GM12873 (cell line): ENCODE data around the gene SET.

Experiments used
- TF ChIP-seq, protein P1 (sequence below): IDR thresholded peaks from 2 replicates; pipeline ENCODE4 v1.5.1; 2012; ENCODE audit warnings: low read depth, mild to moderate bottlenecking, moderate library complexity, low read length, control low read depth; ENCODE audit not compliant: insufficient read depth; ENCODE audit errors: missing control alignments

SET gene

DNA sequence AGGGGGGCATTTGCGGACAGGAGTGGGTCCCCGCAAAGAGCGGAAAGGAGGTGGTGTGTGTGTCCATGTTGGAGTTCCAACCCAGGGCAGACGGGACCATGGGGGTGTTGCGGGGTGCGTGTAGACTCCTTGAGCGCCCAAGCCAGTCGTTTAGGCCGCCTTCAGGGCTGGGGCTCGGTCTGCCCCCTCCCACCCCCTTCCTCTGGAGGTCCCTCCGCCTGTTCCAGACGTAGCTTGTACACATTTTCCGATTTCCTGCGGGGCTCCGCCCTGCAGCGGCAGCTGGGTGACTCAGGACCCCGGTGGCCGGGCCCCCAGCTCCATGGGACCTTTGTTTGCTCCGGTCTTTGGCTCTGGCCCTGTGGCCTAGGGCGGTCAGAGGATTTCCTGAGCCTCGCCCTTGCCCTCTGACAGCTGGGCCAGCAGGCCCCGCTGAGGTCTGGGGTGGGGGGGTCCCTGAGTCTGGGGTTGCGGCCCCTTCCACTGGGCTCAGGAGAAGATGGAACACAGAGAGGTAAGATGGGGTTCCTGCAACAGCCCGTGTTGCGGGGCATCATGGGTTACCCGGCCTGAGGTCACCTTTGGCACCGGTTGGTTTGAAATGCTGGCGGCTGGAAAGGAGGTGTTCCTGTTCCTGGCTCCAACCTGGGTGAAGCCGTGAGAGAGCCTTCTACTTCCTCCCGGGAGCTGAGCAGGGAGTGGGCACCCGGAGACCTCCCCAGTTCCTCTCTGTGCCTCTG, 14.8 kb downstream of the SET start:
- TF ChIP-seq, protein P1, sequence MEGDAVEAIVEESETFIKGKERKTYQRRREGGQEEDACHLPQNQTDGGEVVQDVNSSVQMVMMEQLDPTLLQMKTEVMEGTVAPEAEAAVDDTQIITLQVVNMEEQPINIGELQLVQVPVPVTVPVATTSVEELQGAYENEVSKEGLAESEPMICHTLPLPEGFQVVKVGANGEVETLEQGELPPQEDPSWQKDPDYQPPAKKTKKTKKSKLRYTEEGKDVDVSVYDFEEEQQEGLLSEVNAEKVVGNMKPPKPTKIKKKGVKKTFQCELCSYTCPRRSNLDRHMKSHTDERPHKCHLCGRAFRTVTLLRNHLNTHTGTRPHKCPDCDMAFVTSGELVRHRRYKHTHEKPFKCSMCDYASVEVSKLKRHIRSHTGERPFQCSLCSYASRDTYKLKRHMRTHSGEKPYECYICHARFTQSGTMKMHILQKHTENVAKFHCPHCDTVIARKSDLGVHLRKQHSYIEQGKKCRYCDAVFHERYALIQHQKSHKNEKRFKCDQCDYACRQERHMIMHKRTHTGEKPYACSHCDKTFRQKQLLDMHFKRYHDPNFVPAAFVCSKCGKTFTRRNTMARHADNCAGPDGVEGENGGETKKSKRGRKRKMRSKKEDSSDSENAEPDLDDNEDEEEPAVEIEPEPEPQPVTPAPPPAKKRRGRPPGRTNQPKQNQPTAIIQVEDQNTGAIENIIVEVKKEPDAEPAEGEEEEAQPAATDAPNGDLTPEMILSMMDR, result no peak

DNA sequence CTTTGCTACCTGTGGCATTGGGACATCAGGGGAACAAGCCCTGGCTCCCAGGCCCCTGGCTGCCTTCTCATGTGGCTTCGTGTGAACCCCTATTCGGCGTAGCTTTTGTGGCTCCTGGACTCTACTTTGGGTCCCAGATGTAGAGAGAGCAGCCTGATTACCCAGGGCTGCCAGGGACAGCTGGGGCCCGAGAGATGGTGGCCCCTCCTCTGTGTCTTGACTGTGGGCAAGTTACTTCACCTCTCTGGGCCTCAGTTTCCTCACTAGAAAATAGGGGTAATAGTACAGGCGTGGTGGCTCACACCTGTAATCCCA, 15.3 kb downstream of the SET start:
- TF ChIP-seq, protein P1, result no peak

DNA sequence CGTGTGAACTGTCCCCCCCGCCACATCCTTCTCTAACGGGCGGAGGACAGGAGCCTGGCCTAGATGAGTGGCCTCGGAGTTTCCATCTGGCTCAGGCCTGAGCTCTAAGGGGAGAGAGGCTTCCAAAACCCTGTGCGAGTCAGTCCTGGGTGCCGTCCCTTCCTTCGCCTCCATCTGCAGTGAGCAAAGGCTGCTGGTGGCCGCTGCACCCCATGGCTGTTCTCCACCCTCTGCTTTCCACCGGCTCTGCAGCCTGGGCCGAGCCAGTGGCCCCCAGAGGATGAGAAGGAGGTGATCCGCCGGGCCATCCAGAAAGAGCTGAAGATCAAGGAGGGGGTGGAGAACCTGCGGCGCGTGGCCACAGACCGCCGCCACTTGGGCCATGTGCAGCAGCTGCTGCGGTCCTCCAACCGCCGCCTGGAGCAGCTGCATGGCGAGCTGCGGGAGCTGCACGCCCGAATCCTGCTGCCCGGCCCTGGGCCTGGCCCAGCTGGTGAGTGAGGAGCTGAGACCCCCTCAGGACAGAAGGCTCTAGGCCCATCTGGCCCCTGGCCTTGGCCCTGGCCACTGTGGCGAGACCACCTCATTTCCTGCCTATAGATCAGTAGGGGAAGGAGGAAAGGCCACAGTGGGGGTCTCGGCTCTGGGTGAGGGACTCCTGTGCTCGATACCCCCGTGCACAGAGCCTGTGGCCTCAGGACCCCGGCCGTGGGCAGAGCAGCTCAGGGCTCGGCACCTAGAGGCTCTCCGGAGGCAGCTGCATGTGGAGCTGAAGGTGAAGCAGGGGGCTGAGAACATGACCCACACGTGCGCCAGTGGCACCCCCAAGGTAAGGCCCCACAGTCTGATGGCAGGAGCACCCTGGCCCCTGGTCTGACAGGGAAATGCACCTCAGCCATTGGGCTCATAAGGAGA, 16.3 kb downstream of the SET start:
- TF ChIP-seq, protein P1, result no peak

DNA sequence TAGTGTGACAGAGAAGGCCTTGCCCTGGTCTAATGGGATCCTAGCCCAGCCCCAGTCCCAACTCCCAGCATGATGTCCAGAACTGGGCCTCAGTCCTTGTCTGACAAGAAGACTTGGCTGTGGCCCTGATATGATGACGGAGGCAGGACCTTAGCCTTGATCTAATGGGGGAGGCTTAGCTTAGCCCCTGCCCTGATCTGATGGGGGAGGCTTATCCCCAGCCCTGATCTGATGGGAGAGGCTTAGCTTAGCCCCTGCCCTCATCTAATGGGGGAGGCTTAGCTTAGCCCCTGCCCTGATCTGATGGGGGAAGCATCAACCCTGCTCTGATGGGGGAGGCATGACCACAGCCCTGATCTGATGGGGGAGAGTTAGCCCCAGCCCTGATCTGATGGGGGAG, 17.0 kb downstream of the SET start:
- TF ChIP-seq, protein P1, result no peak

DNA sequence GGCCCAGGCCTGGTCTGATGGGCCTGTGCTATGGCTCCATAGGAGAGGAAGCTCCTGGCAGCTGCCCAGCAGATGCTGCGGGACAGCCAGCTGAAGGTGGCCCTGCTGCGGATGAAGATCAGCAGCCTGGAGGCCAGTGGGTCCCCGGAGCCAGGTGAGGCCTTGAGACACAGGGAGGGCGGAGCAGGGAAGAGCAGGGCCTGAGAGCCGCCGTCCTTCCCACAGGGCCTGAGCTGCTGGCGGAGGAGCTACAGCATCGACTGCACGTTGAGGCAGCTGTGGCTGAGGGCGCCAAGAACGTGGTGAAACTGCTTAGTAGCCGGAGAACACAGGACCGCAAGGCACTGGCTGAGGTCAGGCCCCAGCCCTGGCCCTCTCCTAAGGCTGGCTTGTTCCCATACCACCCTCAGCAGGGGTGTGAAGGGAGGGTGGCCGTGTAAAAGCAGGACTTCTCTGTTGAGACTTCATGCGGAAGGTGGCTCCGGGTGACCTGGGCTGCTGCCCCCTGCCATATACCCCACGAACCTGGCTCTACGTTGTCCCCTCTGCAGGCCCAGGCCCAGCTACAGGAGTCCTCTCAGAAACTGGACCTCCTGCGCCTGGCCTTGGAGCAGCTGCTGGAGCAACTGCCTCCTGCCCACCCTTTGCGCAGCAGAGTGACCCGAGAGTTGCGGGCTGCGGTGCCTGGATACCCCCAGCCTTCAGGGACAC, 17.8 kb downstream of the SET start:
- TF ChIP-seq, protein P1, result no peak

DNA sequence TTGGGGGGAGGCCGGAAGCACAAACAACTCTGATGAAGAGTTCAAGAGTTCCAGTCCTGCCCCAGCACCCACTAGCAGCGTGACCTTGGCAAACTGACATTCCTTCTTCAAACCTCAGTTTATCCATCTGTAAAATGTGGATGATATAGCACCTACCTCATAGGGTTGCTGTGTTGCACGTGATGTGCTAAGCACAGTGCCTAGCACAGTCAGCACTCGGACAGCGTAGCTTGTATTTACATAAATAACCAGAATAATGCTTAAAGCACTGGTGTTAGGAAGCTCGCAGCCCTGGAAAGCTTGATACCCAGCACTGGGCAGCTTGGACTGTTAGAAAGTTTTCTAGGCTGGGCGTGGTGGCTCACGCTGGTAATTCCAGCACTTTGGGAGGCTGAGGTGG, 18.4 kb downstream of the SET start:
- TF ChIP-seq, protein P1, result no peak
